Naive B cell (primary cell): ENCODE data around the gene CC2D2A. TPM values are rescaled to one million over a fixed set of nuclear protein-coding genes. Genes with fewer than 3 reads are reported as not detected.

Experiments
- polyA plus RNA-seq, 6 donors: library from polyadenylated mRNA; unstranded; fragments of 300-500 nt; fragmentation: Illumina TruSeq; gene quantifications; one replicate each; pipeline ENCODE4 v1.2.3, GENCODE V29; 2021; ENCODE audit warnings: low read depth in 6 of 6

The CC2D2A gene
- polyA plus RNA-seq, 6 donors from 2014 or later, result not detected

Other genes starting within 250 kb of the CC2D2A start
- gene C1QTNF7, start 41.8 kb upstream of the CC2D2A start, polyA plus RNA-seq, result not detected
- 100 to 1,000 TPM in 5 of 6 donors, 10 to 100 TPM in 1; 97.0 to 172 (median 108) TPM for gene FBXL5, start 185.5 kb downstream of the CC2D2A start, polyA plus RNA-seq
- 10 to 100 TPM; 60.1 to 84.2 (median 72.1) TPM for gene FAM200B, start 211.9 kb downstream of the CC2D2A start, polyA plus RNA-seq
- 1 to 10 TPM in 1 of 6 donors, under 1 TPM in 5; 0.29 to 2.4 (median 0.46) TPM for gene BST1, start 233.2 kb downstream of the CC2D2A start, polyA plus RNA-seq